AG09319 (cell line): ENCODE data around the gene COL23A1.

Experiments used
- DNase-seq: peaks from one replicate; pipeline ENCODE4 v3.0.0-alpha.2; 2010; ENCODE audit warnings: low read depth; ENCODE audit errors: extremely low read depth
- CTCF ChIP-seq: IDR thresholded peaks from 2 replicates; pipeline ENCODE4 v1.5.1; 2011; ENCODE audit warnings: low read depth, mild to moderate bottlenecking, inconsistent platforms, low read length, moderate library complexity

The COL23A1 gene

GRCh38 chr5:178359738-178360137 is 230.5 kb downstream of the COL23A1 start:
- TF ChIP-seq CTCF, result no peak
- DNase-seq, result no peak

GRCh38 chr5:178357678-178358077 is 232.5 kb downstream of the COL23A1 start:
- no peak for TF ChIP-seq CTCF
- DNase-seq, result no peak

- no peak for TF ChIP-seq CTCF
- DNase-seq, result no peak
Observed at GRCh38 chr5:178357121-178357521, 233.1 kb downstream of the COL23A1 start.

GRCh38 chr5:178356431-178356872 is 233.7 kb downstream of the COL23A1 start:
- DNase-seq, result no peak
- TF ChIP-seq CTCF, result no peak

GRCh38 chr5:178355671-178356070 is 234.5 kb downstream of the COL23A1 start:
- no peak for DNase-seq
- no peak for TF ChIP-seq CTCF

- TF ChIP-seq CTCF, result no peak
- DNase-seq, result no peak
Observed at GRCh38 chr5:178353461-178353860, 236.7 kb downstream of the COL23A1 start.

- DNase-seq, result no peak
- TF ChIP-seq CTCF, result no peak
Observed at GRCh38 chr5:178352035-178352349, 238.2 kb downstream of the COL23A1 start.
